Placental pericyte (primary cell): ENCODE results near the gene CROT. TPM values are rescaled to one million over a fixed set of nuclear protein-coding genes. Genes with fewer than 3 reads are reported as not detected.

ENCODE experiments used
- small RNA-seq: library from RNA; depleted of rRNA; stranded (forward); fragments of <200 nt; gene quantifications from one replicate; pipeline ENCODE3, GENCODE V24; 2012; ENCODE audit warnings: low replicate concordance
- total RNA-seq: library from RNA; depleted of rRNA; stranded (reverse); fragments of >200 nt; gene quantifications from 2 replicates; pipeline ENCODE4 v1.2.3, GENCODE V29; 2012

Gene CROT, protein sequence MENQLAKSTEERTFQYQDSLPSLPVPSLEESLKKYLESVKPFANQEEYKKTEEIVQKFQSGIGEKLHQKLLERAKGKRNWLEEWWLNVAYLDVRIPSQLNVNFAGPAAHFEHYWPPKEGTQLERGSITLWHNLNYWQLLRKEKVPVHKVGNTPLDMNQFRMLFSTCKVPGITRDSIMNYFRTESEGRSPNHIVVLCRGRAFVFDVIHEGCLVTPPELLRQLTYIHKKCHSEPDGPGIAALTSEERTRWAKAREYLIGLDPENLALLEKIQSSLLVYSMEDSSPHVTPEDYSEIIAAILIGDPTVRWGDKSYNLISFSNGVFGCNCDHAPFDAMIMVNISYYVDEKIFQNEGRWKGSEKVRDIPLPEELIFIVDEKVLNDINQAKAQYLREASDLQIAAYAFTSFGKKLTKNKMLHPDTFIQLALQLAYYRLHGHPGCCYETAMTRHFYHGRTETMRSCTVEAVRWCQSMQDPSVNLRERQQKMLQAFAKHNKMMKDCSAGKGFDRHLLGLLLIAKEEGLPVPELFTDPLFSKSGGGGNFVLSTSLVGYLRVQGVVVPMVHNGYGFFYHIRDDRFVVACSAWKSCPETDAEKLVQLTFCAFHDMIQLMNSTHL
- 3.5 and 14.2 TPM in 2 replicates for total RNA-seq

DNA sequence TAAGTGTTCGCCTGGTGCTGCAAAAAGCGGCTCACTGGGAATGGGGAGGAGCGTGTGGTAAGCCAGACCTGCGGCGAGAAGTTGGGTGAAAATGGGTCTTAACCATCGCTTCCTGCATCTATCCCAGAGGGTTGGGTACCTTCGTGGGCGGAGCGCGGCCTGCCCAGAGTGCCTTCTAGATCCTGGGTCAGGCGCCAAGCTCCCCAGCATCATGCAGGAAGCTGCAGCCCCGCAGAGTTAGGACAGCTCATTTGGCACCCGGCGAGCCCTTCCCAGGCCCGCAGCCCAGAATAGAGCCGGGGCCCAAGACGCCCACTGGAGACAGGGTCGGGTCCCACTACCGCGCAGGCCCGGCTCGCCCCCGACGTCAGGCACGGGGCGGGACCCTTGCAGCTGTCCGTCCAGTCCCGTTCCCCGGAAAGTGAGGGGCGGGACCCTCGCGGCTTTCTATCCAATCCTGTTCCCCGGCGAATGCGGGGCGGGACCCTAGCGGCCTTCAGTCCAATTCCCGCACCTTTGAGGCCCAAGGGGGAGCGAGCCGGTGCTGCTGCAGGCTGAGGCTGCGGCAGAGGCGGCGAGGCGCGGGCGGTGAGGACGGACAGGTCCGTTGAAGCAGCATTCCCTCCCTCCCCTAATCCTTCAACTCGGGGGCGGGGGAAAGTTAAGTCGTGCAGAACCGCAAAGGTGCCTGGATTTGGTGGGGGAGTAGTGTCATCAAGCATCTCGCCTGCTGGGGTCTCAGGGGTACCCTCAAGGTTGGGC, at the start of gene CROT:
CROT (plus strand) TSS at position 499 of the 762 bp plus-strand sequence. CDS start 3,405 bp downstream, outside the sequence.

Small RNA genes within 50 kb of the gene (small RNA-seq; reads per million reads assigned to genes)
- gene RF02195 (not detected), gene RF02196 (not detected)

Other genes starting within 250 kb of the CROT start
- 67.0 and 88.5 TPM in 2 replicates for gene DMTF1, start 193.2 kb upstream of the CROT start, total RNA-seq
- 21.3 and 68.3 TPM in 2 replicates for gene TMEM243, start 125.9 kb upstream of the CROT start, total RNA-seq
- gene ABCB4, start 130.0 kb downstream of the CROT start, total RNA-seq, result 0.86 TPM in 1 of 2 replicates, not detected in the other